ENCODE results near the gene CHRNG. TPM values are rescaled to one million over a fixed set of nuclear protein-coding genes. Genes with fewer than 3 reads are reported as not detected.
A peak's percentile ranks its signal among the peaks of the same experiment; 100 is the strongest.
"Not testable (repeated sequence)": the region's sequence is repeated elsewhere in the genome, so short reads cannot be mapped to it uniquely, and the experiment has no call there.

Gene CHRNG
- total RNA-seq, 2 donors from 2014 or later, result not detected

- Histone ChIP-seq H3K4me3 (ENCODE audit: low read length) (no peak overlapping the region), H3K36me3 (ENCODE audit: control insufficient read depth, insufficient read depth, low read length) (peaks cover 85% of the 10 kb centered on the region), H3K9me3 (ENCODE audit: control insufficient read depth, low read length) (no peaks in the 10 kb centered on the region), H3K27ac (ENCODE audit: low read depth, low read length) (no peak overlapping the region), H3K27me3 (ENCODE audit: control insufficient read depth, insufficient read depth, low read length, poor library complexity, severe bottlenecking) (no peaks in the 10 kb centered on the region), H3K4me1 (ENCODE audit: control insufficient read depth, insufficient read depth, low read length) (no peaks in the 10 kb centered on the region), H3K9ac (ENCODE audit: extremely low read depth, low read length, poor library complexity, severe bottlenecking) (no peak overlapping the region)
- Mint-ChIP-seq H3K36me3 (ENCODE audit: low read depth) (peaks cover 88% of the 10 kb centered on the region), H3K4me3 (no peak overlapping the region), H3K9me3 (no peaks in the 10 kb centered on the region), H3K27ac (peak overlapping the region; percentile 9), H3K27me3 (ENCODE audit: insufficient read depth) (no peaks in the 10 kb centered on the region), H3K4me1 (no peaks in the 10 kb centered on the region)
- no peak for DNase-seq
- TF ChIP-seq CTCF (conservative IDR thresholded peaks at IDR 0.05), result no peak
These were observed 28.2 kb downstream of the CHRNG start for GRCh38 chr2:232567721-232568120.

- Histone ChIP-seq H3K9ac (ENCODE audit: extremely low read depth, low read length, poor library complexity, severe bottlenecking) (no peak overlapping the region), H3K4me1 (ENCODE audit: control insufficient read depth, insufficient read depth, low read length) (no peaks in the 10 kb centered on the region), H3K27me3 (ENCODE audit: control insufficient read depth, insufficient read depth, low read length, poor library complexity, severe bottlenecking) (no peaks in the 10 kb centered on the region), H3K36me3 (ENCODE audit: control insufficient read depth, insufficient read depth, low read length) (peaks cover 85% of the 10 kb centered on the region), H3K4me3 (ENCODE audit: low read length) (no peak overlapping the region), H3K9me3 (ENCODE audit: control insufficient read depth, low read length) (no peaks in the 10 kb centered on the region), H3K27ac (ENCODE audit: low read depth, low read length) (no peak overlapping the region)
- no peak for DNase-seq
- no peak overlapping the region for H3K27ac Mint-ChIP-seq
- no peaks in the 10 kb centered on the region for H3K27me3 Mint-ChIP-seq (ENCODE audit: insufficient read depth)
- WGBS, 2 experiments (ENCODE audit: insufficient coverage in 1 of 2, insufficient read length in 1 of 2), result 93 to 100% methylated on average over 3 to 4 of the region's 5 CpGs
- peaks cover 87% of the 10 kb centered on the region for H3K36me3 Mint-ChIP-seq (ENCODE audit: low read depth)
- TF ChIP-seq CTCF (conservative IDR thresholded peaks at IDR 0.05), result no peak
- no peaks in the 10 kb centered on the region for H3K9me3 Mint-ChIP-seq
- H3K4me1 Mint-ChIP-seq, result no peaks in the 10 kb centered on the region
- no peak overlapping the region for H3K4me3 Mint-ChIP-seq
These were observed 28.7 kb downstream of the CHRNG start for GRCh38 chr2:232568161-232568560.

DNA sequence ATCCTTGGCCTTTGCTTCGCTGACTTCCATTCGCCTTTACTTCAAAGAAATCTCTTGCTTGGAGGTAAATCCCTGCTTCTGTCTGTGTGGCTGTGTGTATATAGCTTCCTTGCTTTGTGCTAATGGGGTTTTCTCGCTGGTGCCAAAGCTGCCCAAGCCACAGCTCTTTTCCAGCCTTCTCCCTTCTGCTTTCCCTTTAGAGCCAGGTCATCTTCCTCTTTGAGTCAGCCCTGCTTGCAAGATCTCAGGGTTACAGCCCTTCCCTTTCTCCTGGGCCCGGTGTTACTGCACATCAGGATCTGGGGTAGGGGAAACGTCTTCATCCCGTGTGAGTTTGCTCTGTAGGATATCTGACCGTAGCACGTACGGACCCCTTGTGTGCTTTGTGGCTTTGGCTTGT, 30.0 kb downstream of the CHRNG start:
- Mint-ChIP-seq H3K4me1 (no peaks in the 10 kb centered on the region), H3K4me3 (no peak overlapping the region), H3K27me3 (ENCODE audit: insufficient read depth) (no peaks in the 10 kb centered on the region), H3K27ac (peak overlapping the region; percentile 52), H3K9me3 (no peaks in the 10 kb centered on the region), H3K36me3 (ENCODE audit: low read depth) (peaks cover 83% of the 10 kb centered on the region)
- Histone ChIP-seq H3K9me3 (ENCODE audit: control insufficient read depth, low read length) (no peaks in the 10 kb centered on the region), H3K27me3 (ENCODE audit: control insufficient read depth, insufficient read depth, low read length, poor library complexity, severe bottlenecking) (no peaks in the 10 kb centered on the region), H3K36me3 (ENCODE audit: control insufficient read depth, insufficient read depth, low read length) (peaks cover 85% of the 10 kb centered on the region), H3K27ac (ENCODE audit: low read depth, low read length) (no peak overlapping the region), H3K4me3 (ENCODE audit: low read length) (no peak overlapping the region), H3K4me1 (ENCODE audit: control insufficient read depth, insufficient read depth, low read length) (no peaks in the 10 kb centered on the region), H3K9ac (ENCODE audit: extremely low read depth, low read length, poor library complexity, severe bottlenecking) (no peak overlapping the region)
- DNase-seq, result no peak
- WGBS, 2 experiments (ENCODE audit: insufficient coverage in 1 of 2, insufficient read length in 1 of 2), result 96 to 99% methylated on average over 8 to 9 of the region's 9 CpGs
- TF ChIP-seq CTCF (conservative IDR thresholded peaks at IDR 0.05), result no peak

- not testable (repeated sequence) for H3K4me1 ChIP-seq (ENCODE audit: control insufficient read depth, insufficient read depth, low read length); H3K27ac ChIP-seq (ENCODE audit: low read depth, low read length); DNase-seq; H3K27ac Mint-ChIP-seq; H3K27me3 ChIP-seq (ENCODE audit: control insufficient read depth, insufficient read depth, low read length, poor library complexity, severe bottlenecking); H3K27me3 Mint-ChIP-seq (ENCODE audit: insufficient read depth); H3K4me3 ChIP-seq (ENCODE audit: low read length); H3K9me3 ChIP-seq (ENCODE audit: control insufficient read depth, low read length); H3K4me1 Mint-ChIP-seq; H3K9me3 Mint-ChIP-seq; H3K4me3 Mint-ChIP-seq; H3K9ac ChIP-seq (ENCODE audit: extremely low read depth, low read length, poor library complexity, severe bottlenecking)
- WGBS, 2 experiments (ENCODE audit: insufficient coverage in 1 of 2, insufficient read length in 1 of 2), result 97 to 98% methylated on average over 5 to 6 of the region's 6 CpGs
- H3K36me3 Mint-ChIP-seq (ENCODE audit: low read depth), result peaks cover 83% of the 10 kb centered on the region
- peaks cover 85% of the 10 kb centered on the region for H3K36me3 ChIP-seq (ENCODE audit: control insufficient read depth, insufficient read depth, low read length)
These were observed 31.0 kb downstream of the CHRNG start for GRCh38 chr2:232570481-232570880.

Data from endodermal cell (in vitro differentiated cells).